ENCODE results near the gene RGS6.

- TF ChIP-seq CTCF (conservative IDR thresholded peaks at IDR 0.05) (no peak), ZFX (IDR thresholded peaks at IDR 0.05) (no peak)
Measured at GRCh38 chr14:72347118-72347517, 414.9 kb downstream of the RGS6 start.
